ENCODE measurements around the gene ARRDC3. TPM values are rescaled to one million over a fixed set of nuclear protein-coding genes. Genes with fewer than 3 reads are reported as not detected.
"Not testable (repeated sequence)": the region's sequence is repeated elsewhere in the genome, so short reads cannot be mapped to it uniquely, and the experiment has no call there.

The ARRDC3 gene
- total RNA-seq, 1 donor from 2014 or later: 413 TPM

GRCh38 chr5:91359962-91360609, 23.0 kb downstream of the ARRDC3 start:
- DNase-seq: no peak

- no peak for DNase-seq
These were observed 25.3 kb downstream of the ARRDC3 start for GRCh38 chr5:91357806-91358205.

- DNase-seq: no peak
These were observed 26.0 kb downstream of the ARRDC3 start for GRCh38 chr5:91357012-91357634.

DNA sequence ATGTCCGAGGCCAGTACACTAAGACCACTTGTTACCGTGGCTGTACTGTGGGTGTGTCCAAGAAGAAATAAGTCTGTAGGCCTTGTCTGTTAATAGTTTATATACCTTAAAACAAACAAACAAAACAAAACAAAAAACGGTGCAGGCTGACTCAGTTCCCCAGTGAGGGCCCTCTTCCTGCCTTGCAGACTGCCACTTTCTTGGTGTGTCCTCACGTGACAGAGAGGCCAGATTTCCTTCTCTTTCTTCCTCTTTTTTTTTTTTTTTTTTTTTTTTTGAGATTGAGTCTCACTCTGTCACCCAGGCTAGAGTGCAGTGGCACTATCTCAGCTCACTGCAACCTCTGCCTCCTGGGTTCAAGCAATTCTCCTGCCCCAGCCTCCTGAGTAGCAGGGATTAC, 28.2 kb downstream of the ARRDC3 start:
- DNase-seq: not testable (repeated sequence)

GRCh38 chr5:91352831-91353695, 30.1 kb downstream of the ARRDC3 start:
- DNase-seq: no peak

DNA sequence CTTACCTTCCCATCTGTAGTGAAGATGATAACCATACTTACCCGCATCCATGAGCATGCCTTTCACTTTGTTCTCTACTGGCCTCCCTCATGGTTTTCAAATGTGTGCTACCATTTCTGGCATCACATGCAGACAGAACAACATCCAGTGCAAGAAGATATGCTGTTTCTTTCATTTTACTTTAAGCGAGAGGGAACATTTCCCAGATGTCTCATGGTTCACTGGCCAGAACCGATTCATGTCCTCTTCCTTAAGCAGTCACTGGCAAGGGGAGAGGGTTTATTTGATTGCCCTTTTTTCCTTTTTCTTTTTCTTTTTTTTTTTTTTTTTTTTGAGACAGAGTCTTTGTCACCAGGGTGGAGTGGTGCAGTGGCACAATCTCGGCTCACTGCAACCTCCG, 37.7 kb downstream of the ARRDC3 start:
- no peak for DNase-seq

DNA sequence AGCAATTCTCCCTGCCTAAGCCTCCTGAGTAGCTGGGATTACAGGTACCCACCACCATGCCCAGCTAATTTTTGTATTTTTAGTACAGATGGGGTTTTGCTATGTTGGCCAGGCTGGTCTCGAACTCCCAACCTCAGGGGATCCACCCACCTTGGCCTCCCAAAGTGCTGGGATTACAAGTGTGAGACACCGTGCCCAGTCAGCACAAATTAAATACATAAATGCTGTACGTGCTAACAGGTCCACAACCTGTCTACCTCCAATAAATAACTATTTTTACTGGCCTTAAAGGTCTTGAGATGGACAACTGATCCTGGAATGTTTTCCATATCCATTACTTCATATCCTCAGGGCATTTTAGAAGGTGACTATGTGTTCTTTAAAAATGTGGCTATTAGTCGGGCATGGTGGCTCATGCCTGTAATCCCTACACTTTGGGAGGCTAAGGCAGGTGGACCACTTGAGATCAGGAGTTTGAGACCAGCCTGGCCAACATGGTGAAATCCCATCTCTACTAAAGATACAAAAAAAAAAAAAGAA, 38.4 kb downstream of the ARRDC3 start:
- DNase-seq: not testable (repeated sequence)

DNA sequence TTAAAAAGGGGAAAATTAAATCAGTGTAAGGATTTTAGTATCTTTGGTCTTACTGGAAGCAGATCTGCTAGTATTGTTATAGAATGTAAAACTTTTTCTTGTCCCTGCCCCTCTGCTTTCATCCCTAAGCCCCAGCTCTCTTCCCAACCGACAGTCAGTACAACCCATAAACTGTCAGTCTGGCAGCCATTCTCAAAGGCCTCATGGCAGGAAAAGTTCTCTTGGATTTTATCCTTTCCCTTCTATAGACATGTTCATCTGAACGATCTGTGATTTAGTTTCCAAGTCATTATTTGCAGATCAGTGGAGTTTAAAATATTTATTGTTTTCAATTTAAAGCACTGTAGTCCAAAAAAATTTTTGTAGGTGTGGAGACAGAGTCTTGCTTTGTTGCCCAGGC, 39.2 kb downstream of the ARRDC3 start:
- no peak for DNase-seq

- DNase-seq: not testable (repeated sequence)
These were observed 40.2 kb downstream of the ARRDC3 start for GRCh38 chr5:91342931-91343330.

- no peak for DNase-seq
These were observed 42.0 kb downstream of the ARRDC3 start for GRCh38 chr5:91341154-91341553.

- DNase-seq: no peak
These were observed 42.6 kb downstream of the ARRDC3 start for GRCh38 chr5:91340532-91340931.

GRCh38 chr5:91339063-91339705, 43.9 kb downstream of the ARRDC3 start:
- DNase-seq: no peak

DNA sequence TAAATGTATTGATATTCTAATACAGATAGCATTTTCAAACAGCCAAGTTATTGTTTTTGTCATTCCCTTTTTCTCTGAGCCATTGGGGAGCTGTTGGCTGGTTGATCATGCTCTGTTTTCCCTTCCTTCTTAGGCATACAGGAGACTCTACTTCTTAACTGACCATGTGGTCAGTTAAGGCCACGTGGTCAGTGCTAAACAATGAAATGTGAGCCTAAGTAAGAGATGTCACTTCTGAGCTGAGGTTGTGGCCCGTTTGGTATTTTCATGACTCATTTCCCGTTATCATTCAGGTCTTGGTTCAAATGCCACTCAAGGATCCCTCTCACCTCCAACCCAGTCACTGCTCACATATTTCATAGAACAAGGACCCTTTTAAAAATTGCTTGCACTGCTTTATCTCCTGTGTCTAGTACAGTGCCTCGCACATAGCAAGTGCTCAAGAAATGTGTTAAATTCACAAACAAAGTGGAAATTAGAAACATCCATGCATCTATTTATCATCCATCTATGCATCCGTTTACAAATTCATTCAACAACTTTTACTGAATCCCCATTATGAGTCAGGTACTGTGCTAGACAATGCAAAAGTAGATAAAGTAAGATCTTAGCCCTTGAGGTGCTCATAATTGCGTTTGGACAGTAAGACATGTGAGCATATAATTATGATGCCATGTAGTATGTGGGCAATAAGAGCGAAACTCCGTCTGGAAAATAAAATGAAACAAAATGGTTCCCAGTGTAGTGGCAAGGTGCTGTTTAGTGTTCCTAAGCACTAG, 50.7 kb downstream of the ARRDC3 start:
- DNase-seq: no peak

GRCh38 chr5:91331705-91332104, 51.4 kb downstream of the ARRDC3 start:
- DNase-seq: no peak

GRCh38 chr5:91329283-91329682, 53.8 kb downstream of the ARRDC3 start:
- no peak for DNase-seq

DNA sequence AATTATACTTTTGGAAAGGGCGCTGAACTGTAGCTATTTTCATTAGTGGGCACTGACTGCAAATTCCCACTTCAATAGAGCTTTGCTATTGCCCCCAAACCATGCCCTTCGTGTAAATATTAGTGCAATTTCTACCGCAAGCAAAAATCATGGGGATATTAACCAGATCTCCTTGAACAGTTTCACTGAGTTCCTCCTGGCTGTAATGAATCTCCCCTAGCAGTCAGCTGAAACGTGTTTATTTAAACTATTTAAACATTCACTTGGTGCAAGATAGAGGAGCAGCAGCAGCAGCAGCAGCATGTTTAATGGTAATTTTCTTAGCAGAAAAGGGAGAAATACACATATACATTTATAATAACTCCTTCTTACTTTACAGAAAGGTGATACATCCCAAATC, 54.4 kb downstream of the ARRDC3 start:
- DNase-seq: no peak

GRCh38 chr5:91322981-91323380, 60.1 kb downstream of the ARRDC3 start:
- DNase-seq: not testable (repeated sequence)

DNA sequence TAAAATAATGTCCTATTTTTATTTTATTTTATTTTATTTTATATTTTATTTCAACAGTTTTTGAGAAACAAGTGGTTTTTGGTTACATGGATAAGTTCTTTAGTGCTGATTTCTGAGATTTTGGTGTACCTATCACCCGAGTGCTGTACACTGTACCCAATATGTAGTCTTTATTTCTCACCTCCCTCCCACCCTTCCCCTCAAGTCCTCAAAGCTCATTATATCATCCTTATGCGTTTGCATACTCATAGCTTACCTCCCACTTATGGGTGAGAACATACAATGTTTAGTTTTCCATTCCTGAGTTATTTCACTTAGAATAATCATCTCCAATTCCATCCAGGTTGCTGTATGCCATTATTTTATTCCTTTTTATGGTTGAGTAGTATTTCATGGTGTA, 63.5 kb downstream of the ARRDC3 start:
- no peak for DNase-seq

- DNase-seq: no peak
These were observed 64.4 kb downstream of the ARRDC3 start for GRCh38 chr5:91318724-91319123.
